Naive thymus-derived CD8-positive, alpha-beta T cell (primary cell): ENCODE data around the gene FAM118B. TPM values are rescaled to one million over a fixed set of nuclear protein-coding genes. Genes with fewer than 3 reads are reported as not detected.

Experiments used
- ATAC-seq, 2 donors: fragments of 150-1000 bp; cut with Tn5 transposase in 1 of 2; sonication (Bioruptor Pico), chemical (Tn5 transposase) in 1 of 2; 1 replicate in 1 of 2; 2 replicates in 1 of 2; pipeline ENCODE4 v1.10.0; 2021; ENCODE audit warnings: mild to moderate bottlenecking in 2 of 2, moderate library complexity in 2 of 2
- POLR2A ChIA-PET: fragments of 350-600 bp; sonication (Branson Sonifier 250); formaldehyde crosslinking; loops from one replicate; lab custom pipeline; 2021; ENCODE audit warnings: antibody characterized with exemption; lab: Charles Lee
- DNase-seq, 10 donors: peaks; one replicate each; pipeline versions ENCODE4 v3.0.0 to v3.0.0-alpha.2; 2020 to 2022
- H3K27ac Mint-ChIP-seq, 10 donors: one replicate each; pipeline ENCODE4 v1.8.0; 2020 to 2022; ENCODE audit warnings: mild to moderate bottlenecking in 10 of 10, mixed read lengths in 10 of 10, moderate library complexity in 4 of 10, inconsistent platforms in 1 of 10
- H3K27me3 Mint-ChIP-seq, 5 donors: one replicate each; pipeline ENCODE4 v1.8.0; 2021 to 2022; ENCODE audit warnings: mixed read lengths in 5 of 5
- H3K36me3 Mint-ChIP-seq, 3 donors: one replicate each; pipeline ENCODE4 v1.8.0; 2020 to 2022; ENCODE audit warnings: mixed read lengths in 3 of 3, mild to moderate bottlenecking in 2 of 3, inconsistent platforms in 1 of 3
- H3K4me1 Mint-ChIP-seq, 4 donors: one replicate each; pipeline ENCODE4 v1.8.0; 2021 to 2022; ENCODE audit warnings: mixed read lengths in 4 of 4
- H3K4me3 Mint-ChIP-seq, 10 donors: one replicate each; pipeline ENCODE4 v1.8.0; 2020 to 2022; ENCODE audit warnings: mild to moderate bottlenecking in 10 of 10, mixed read lengths in 10 of 10, moderate library complexity in 6 of 10, inconsistent platforms in 1 of 10
- H3K9me3 Mint-ChIP-seq, 9 donors: one replicate each; pipeline ENCODE4 v1.8.0; 2020 to 2022; ENCODE audit warnings: mixed read lengths in 9 of 9, mild to moderate bottlenecking in 3 of 9, inconsistent platforms in 1 of 9, moderate library complexity in 1 of 9
- polyA plus RNA-seq, 3 donors: library from polyadenylated mRNA; unstranded; fragments of 300-500 nt; fragmentation: Illumina TruSeq; gene quantifications; one replicate each; pipeline ENCODE4 v1.2.3, GENCODE V29; 2021
- total RNA-seq, 8 experiments: library from RNA in 2 of 8; stranded (reverse) in 2 of 8; gene quantifications; one replicate each; pipeline ENCODE4 v1.2.3 and lab custom pipeline; 2021 to 2026

Gene FAM118B
- total and polyA plus RNA-seq, 5 experiments from 2014 or later, result 8.9 to 16.3 (median 12.4) TPM

DNA sequence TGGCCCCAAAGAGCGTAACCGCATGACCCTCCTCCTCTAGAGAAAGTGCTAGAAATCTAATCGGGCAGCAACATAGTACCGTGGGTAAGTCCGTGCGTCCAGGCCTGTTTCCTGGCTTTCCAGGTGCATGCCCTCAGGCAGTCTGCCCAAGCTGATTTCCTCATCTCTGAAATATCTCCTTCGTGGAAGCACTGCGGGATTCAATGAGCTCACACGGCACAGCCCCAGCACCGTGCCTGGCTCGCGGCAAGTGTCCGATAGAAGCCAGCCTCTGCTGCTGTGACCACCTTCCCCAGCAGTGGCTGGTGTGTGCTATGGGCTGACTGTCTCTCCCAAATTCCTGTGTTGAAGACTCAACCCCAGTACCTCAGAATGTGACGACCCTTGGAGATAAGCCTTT, 20.8 kb upstream of the FAM118B start:
- no peak overlapping the region for H3K4me3 Mint-ChIP-seq
- peaks cover 0 to 7% (median 5%) of the 10 kb centered on the region in 4 donors for H3K4me1 Mint-ChIP-seq
- DNase-seq (no peak), ATAC-seq (no peak)
- peaks cover 0 to 2% (median 0%) of the 10 kb centered on the region in 9 donors for H3K9me3 Mint-ChIP-seq
- H3K27ac Mint-ChIP-seq, result peak overlapping the region in 1 of 10 donors; percentile 7
- H3K36me3 Mint-ChIP-seq, result peaks cover 1 to 50% (median 3%) of the 10 kb centered on the region in 3 donors
- H3K27me3 Mint-ChIP-seq, result no peaks in the 10 kb centered on the region
- POLR2A ChIA-PET, result no interaction called here

GRCh38 chr11:126191379-126192073, 20.1 kb upstream of the FAM118B start:
- ATAC-seq, result no peak
- Mint-ChIP-seq H3K27me3 (no peaks in the 10 kb centered on the region), H3K4me3 (no peak overlapping the region), H3K27ac (no peak overlapping the region), H3K9me3 (peaks cover 0 to 2% (median 0%) of the 10 kb centered on the region in 9 donors), H3K4me1 (peaks cover 0 to 8% (median 6%) of the 10 kb centered on the region in 4 donors), H3K36me3 (peaks cover 5 to 57% (median 10%) of the 10 kb centered on the region in 3 donors)
- DNase-seq, result no peak
- POLR2A ChIA-PET, result no interaction called here

DNA sequence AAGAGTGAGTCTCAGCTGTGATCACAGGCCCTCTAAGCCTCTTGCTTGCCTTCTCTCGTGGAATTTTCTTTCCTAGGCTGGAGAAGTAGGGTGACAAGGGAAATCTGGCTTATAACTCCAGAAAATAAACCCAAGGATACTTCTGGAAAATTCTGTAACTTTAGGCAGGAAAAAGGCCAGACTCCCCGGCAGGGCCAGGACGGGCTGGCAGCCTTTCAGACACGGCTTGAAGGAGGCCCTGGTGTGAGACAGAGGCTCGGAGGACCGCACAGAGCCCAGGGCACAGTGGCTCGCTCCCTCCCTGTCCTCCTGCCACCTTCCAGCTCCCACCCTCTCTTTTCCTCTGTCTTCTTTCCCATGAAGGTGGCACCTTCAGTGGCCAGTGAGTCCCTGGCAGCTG, 19.2 kb upstream of the FAM118B start:
- Mint-ChIP-seq H3K4me3 (no peak overlapping the region), H3K27me3 (no peaks in the 10 kb centered on the region), H3K36me3 (peaks cover 11 to 62% (median 17%) of the 10 kb centered on the region in 3 donors), H3K27ac (no peak overlapping the region), H3K4me1 (peaks cover 0 to 8% (median 6%) of the 10 kb centered on the region in 4 donors), H3K9me3 (peaks cover 0 to 2% (median 0%) of the 10 kb centered on the region in 9 donors)
- DNase-seq (no peak), ATAC-seq (no peak)
- POLR2A ChIA-PET, result no interaction called here

DNA sequence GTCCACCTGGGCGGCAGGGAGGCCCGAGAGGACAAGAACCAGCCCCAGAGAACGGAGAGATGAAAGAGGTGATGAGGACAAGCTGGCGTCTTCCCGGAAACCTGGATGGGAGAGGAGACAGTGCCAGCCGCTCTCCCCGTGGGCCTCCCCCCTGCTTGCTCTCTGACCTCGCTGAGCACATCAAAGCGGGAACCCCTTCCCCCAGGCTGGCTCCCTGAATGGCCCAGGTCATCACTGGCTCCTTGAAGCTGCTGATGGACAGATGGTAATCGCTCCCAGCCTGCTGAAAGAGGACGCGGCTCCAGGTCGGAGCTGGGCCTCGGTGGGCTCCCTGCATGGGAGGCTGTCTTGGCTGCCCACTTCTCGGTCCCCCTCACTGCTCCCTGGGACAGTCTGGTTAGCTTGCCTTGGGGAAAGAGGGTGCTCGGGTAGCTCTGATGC, 18.5 kb upstream of the FAM118B start:
- Mint-ChIP-seq H3K27ac (no peak overlapping the region), H3K9me3 (peaks cover 0 to 5% (median 0%) of the 10 kb centered on the region in 9 donors), H3K36me3 (peaks cover 18 to 69% (median 24%) of the 10 kb centered on the region in 3 donors), H3K4me3 (no peak overlapping the region), H3K4me1 (peaks cover 0 to 8% (median 6%) of the 10 kb centered on the region in 4 donors), H3K27me3 (no peaks in the 10 kb centered on the region)
- DNase-seq, result no peak
- no peak for ATAC-seq
- POLR2A ChIA-PET, result no interaction called here

DNA sequence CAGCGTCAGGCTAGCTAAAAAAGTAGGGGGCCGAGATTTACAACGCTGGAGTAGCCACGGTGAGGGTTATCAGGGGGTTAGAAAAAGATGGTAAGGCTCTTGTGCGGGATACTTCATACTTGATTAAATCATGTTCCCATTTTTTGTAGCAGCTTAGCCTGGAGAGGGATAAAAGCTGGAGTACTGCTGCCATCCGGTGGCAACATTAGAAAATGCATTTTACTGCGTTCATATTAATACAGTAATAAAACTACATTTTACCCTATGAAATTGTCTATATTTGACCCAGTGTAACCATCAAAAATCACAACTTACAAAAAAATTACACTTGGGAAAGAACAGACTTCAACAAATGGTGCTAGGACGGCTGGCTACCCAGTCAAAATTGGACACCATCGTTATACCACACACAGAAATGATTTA, 17.4 kb upstream of the FAM118B start:
- no peak overlapping the region for H3K4me3 Mint-ChIP-seq
- peak in 1 of 2 donors; percentile 49 for ATAC-seq
- H3K9me3 Mint-ChIP-seq, result peaks cover 0 to 10% (median 0%) of the 10 kb centered on the region in 9 donors
- peaks cover 22 to 72% (median 33%) of the 10 kb centered on the region in 3 donors for H3K36me3 Mint-ChIP-seq
- POLR2A ChIA-PET, result no interaction called here
- H3K4me1 Mint-ChIP-seq, result peaks cover 0 to 5% (median 0%) of the 10 kb centered on the region in 4 donors
- DNase-seq, result peak in 5 of 10 donors; percentile 11 to 38 (median 30)
- no peaks in the 10 kb centered on the region for H3K27me3 Mint-ChIP-seq
- no peak overlapping the region for H3K27ac Mint-ChIP-seq

- Mint-ChIP-seq H3K27ac (no peak overlapping the region), H3K36me3 (peaks cover 22 to 82% (median 36%) of the 10 kb centered on the region in 3 donors), H3K27me3 (no peaks in the 10 kb centered on the region), H3K4me3 (no peak overlapping the region), H3K4me1 (peaks cover 0 to 8% (median 0%) of the 10 kb centered on the region in 4 donors), H3K9me3 (peaks cover 0 to 10% (median 0%) of the 10 kb centered on the region in 9 donors)
- DNase-seq (no peak), ATAC-seq (no peak)
- POLR2A ChIA-PET, result no interaction called here
Observed at GRCh38 chr11:126195119-126195518, 16.5 kb upstream of the FAM118B start.

DNA sequence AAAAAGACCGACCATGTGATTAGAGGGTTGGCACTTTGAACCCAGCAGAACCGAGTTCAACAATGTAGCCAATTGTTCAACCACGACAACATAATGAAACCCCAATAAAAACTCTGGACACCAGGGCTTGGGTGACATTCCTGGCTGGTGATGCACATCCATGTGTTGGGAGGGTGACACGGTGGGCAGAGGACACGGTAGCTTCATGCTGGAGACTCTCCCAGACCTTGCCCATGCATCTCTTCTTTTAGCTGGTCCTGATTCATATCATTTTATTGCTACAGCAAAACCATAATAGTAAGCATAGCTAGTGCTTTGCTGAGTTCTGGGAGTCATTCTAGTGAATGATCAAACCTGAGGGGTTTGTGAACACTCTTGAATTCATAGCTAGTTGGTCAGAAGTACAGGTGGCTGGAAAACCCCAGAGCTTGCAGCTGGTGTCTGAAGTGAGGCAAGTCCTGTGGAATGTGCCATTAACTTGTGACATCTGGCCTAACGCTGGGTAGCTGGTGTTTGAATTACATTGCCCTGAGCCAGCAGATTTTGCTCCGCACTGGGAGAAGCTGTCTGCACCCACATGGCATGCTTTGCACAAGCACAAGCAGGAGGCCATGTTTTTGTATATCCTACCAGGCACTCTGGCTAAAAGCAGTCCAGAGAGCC, 14.2 kb upstream of the FAM118B start:
- POLR2A ChIA-PET, result no interaction called here
- Mint-ChIP-seq H3K4me1 (peaks cover 0 to 7% (median 0%) of the 10 kb centered on the region in 4 donors), H3K4me3 (no peak overlapping the region), H3K36me3 (peaks cover 22 to 89% (median 37%) of the 10 kb centered on the region in 3 donors), H3K27me3 (no peaks in the 10 kb centered on the region), H3K27ac (no peak overlapping the region), H3K9me3 (peaks cover 0 to 10% (median 0%) of the 10 kb centered on the region in 9 donors)
- DNase-seq (no peak), ATAC-seq (no peak)

- Mint-ChIP-seq H3K27ac (no peak overlapping the region), H3K9me3 (peaks cover 0 to 10% (median 0%) of the 10 kb centered on the region in 9 donors), H3K4me3 (no peak overlapping the region), H3K36me3 (peaks cover 22 to 96% (median 37%) of the 10 kb centered on the region in 3 donors), H3K27me3 (no peaks in the 10 kb centered on the region), H3K4me1 (peaks cover 0 to 7% (median 0%) of the 10 kb centered on the region in 4 donors)
- ATAC-seq, result no peak
- no peak for DNase-seq
- POLR2A ChIA-PET, result no interaction called here
Observed at GRCh38 chr11:126198648-126199047, 12.9 kb upstream of the FAM118B start.

DNA sequence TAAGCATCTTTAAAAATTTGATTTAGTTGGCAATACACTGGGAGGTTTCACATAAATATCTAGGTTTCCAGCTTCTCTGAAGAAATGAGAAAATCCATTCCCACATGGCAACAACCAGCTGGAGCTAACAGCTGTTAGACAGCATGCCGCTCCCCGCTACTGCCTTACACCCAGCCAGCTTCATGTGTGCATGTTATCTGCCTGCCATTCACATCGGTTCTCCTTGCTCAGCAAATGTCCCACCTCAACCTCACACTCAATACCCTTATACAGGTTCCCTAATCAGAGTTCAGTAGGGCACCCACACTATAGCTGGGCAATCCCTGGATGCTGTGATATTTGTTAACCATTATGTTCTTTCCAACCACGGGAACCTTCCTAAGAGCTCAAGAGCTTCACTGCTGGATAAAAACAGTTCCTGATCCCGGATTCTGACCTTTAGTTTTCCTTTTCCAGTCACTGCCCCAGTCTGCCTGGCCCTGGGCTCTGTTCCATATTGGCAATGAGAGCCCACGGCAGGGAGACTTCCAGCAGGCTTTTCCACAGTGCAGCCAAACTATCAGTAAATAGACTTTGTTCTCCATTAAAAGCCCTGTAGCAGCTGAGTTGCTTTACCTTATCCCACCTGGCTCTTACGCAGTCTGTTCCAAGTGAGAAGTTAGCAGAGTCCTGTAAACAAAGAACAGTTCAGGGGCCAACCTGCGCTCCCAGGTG, 8.8 kb upstream of the FAM118B start:
- H3K9me3 Mint-ChIP-seq, result peaks cover 0 to 7% (median 0%) of the 10 kb centered on the region in 9 donors
- peaks cover 17 to 90% (median 37%) of the 10 kb centered on the region in 3 donors for H3K36me3 Mint-ChIP-seq
- no peak overlapping the region for H3K27ac Mint-ChIP-seq

DNA sequence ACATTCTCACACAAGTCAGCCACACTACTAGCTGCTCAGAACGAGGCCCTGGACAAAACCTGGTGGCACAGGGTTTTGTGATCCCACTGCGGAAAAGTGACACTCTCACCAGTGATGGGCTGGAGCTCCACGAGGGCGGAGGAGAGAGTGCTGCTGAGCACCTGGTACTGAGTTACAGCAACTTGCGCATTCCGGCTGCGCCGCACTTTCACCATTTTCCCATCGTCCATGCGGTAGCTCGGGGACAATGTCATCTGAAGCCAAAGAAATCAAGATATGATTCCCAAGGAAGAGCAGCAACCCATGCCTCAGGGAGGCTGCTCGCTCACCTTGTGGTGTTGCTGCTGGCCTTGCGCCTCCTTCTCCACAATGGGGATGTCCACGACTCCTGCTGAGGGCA, 6.2 kb upstream of the FAM118B start:
- no peak overlapping the region for H3K4me3 Mint-ChIP-seq
- no peak overlapping the region for H3K27ac Mint-ChIP-seq
- peaks cover under 1 to 11% (median 3%) of the 10 kb centered on the region in 4 donors for H3K4me1 Mint-ChIP-seq
- H3K9me3 Mint-ChIP-seq, result no peaks in the 10 kb centered on the region
- peaks cover 10 to 87% (median 31%) of the 10 kb centered on the region in 3 donors for H3K36me3 Mint-ChIP-seq
- no peak for ATAC-seq
- POLR2A ChIA-PET, result no interaction called here
- H3K27me3 Mint-ChIP-seq, result no peaks in the 10 kb centered on the region
- no peak for DNase-seq

More for the DNA sequence above, 8.8 kb upstream of the FAM118B start:
- ATAC-seq, result no peak
- POLR2A ChIA-PET, result interaction anchor here (1.1 kb wide), 1 partner anchor 9 kb away, joined by 3 read pairs; the partner anchor contains the start of genes FAM118B and RPUSD4
- no peak for DNase-seq
- Mint-ChIP-seq H3K27me3 (no peaks in the 10 kb centered on the region), H3K4me1 (peaks cover 0 to 4% (median 0%) of the 10 kb centered on the region in 4 donors), H3K4me3 (no peak overlapping the region)

- Mint-ChIP-seq H3K27me3 (no peaks in the 10 kb centered on the region), H3K4me1 (peaks cover 12 to 35% (median 27%) of the 10 kb centered on the region in 4 donors), H3K9me3 (no peaks in the 10 kb centered on the region), H3K36me3 (peaks cover 10 to 64% (median 28%) of the 10 kb centered on the region in 3 donors), H3K27ac (no peak overlapping the region), H3K4me3 (no peak overlapping the region)
- no peak for ATAC-seq
- POLR2A ChIA-PET, result no interaction called here
- DNase-seq, result no peak
Observed at GRCh38 chr11:126207896-126208295, 3.7 kb upstream of the FAM118B start.

DNA sequence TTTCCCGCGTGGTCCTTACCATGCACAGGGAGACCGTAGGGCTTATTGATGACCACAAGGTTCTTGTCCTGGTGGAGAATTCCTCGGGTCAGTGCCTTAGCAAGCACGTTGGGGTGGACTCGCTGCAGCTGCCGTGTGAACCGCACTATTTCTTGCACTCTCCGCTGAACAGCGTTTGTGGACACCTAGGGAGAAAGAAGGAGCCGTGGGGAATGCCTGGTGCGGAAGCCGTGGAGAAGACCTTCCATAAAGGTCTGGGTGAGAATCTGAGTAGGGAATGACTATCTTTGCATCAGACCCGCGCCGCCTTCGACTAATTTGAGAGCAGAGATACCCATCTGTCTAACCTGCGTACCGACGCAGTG, 729 bp upstream of the FAM118B start:
- H3K4me1 Mint-ChIP-seq, result peaks cover 19 to 48% (median 37%) of the 10 kb centered on the region in 4 donors
- DNase-seq (no peak), ATAC-seq (no peak)
- H3K4me3 Mint-ChIP-seq, result peak overlapping the region; percentile 94 to 100 (median 99)
- peak overlapping the region; percentile 93 to 99 (median 98) for H3K27ac Mint-ChIP-seq
- H3K9me3 Mint-ChIP-seq, result no peaks in the 10 kb centered on the region
- POLR2A ChIA-PET, result interaction anchor here (0.6 to 2.8 kb wide), 6 partner anchors 8 to 323 kb away, joined by 3 to 12 read pairs (median 6); partner anchors contain the start of genes FOXRED1, HYLS1, SRPRA and TIRAP
- peaks cover 4 to 38% (median 17%) of the 10 kb centered on the region in 3 donors for H3K36me3 Mint-ChIP-seq
- H3K27me3 Mint-ChIP-seq, result no peaks in the 10 kb centered on the region
